C4-2B (cell line): ENCODE data around the gene FTMT.

Experiments
- ZFX ChIP-seq: fragments of 450-650 bp; IDR thresholded peaks from 2 replicates; pipeline ENCODE4 v1.6.1; 2017
- TF ChIP-seq, protein P1 (sequence below): fragments of 450-650 bp; conservative IDR thresholded peaks from 2 replicates; pipeline ENCODE4 v1.5.1; 2017; ENCODE audit warnings: mild to moderate bottlenecking

DNA sequence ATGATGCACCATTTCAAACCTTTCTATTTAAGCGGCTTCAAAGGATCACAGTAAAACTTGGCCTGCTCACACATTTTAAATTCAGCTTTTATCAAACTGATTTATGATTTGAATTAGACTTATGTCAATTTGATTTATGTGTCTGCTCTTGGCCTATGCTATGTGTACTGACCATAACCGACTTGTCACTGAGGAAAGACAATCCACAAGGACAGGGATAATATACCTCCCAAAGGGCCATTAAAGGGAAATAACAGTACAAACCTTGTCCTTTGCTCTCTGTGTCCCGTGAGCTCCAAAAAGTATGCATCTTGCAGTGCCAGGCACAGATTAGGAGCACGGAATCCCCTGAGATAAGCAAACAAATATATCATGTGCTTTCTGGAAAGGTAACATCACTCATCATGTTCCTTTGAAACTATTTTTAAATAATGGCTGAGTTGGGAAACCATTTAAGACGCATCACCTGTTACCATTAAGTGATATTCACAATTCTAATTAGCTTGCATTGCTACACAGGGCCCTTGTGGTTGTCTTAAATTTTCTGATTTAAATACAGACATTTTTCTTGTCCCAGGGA lies 31.9 kb upstream of the FTMT start:
- TF ChIP-seq, protein P1, sequence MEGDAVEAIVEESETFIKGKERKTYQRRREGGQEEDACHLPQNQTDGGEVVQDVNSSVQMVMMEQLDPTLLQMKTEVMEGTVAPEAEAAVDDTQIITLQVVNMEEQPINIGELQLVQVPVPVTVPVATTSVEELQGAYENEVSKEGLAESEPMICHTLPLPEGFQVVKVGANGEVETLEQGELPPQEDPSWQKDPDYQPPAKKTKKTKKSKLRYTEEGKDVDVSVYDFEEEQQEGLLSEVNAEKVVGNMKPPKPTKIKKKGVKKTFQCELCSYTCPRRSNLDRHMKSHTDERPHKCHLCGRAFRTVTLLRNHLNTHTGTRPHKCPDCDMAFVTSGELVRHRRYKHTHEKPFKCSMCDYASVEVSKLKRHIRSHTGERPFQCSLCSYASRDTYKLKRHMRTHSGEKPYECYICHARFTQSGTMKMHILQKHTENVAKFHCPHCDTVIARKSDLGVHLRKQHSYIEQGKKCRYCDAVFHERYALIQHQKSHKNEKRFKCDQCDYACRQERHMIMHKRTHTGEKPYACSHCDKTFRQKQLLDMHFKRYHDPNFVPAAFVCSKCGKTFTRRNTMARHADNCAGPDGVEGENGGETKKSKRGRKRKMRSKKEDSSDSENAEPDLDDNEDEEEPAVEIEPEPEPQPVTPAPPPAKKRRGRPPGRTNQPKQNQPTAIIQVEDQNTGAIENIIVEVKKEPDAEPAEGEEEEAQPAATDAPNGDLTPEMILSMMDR = no peak
- no peak for TF ChIP-seq ZFX
